H1 (cell line): Measurements from ENCODE around the gene CASKIN2. TPM values are rescaled to one million over a fixed set of nuclear protein-coding genes. Genes with fewer than 3 reads are reported as not detected.

ENCODE experiments used
- ASH2L ChIP-seq: fragments of 200-600, 300-600 bp; sonication (generic); IDR thresholded peaks from one replicate; pipeline ENCODE4 v1.7.1; 2017; ENCODE audit warnings: low read length
- ATF3 ChIP-seq: IDR thresholded peaks from 2 replicates; pipeline ENCODE4 v1.6.1; 2011; ENCODE audit warnings: low read depth, mild to moderate bottlenecking, low read length; ENCODE audit not compliant: insufficient read depth
- BCL11A ChIP-seq, 2 experiments: IDR thresholded peaks; one replicate each; pipeline ENCODE4 v1.6.1; 2011; ENCODE audit warnings: low read depth in 2 of 2, low read length in 2 of 2, mild to moderate bottlenecking in 2 of 2
- CHD7 ChIP-seq: fragments of 300-600 bp; sonication (generic); IDR thresholded peaks from 2 replicates; pipeline ENCODE4 v1.7.1; 2012; ENCODE audit warnings: low read length, moderate library complexity, mild to moderate bottlenecking, inconsistent platforms; ENCODE audit not compliant: insufficient replicate concordance
- RBBP5 ChIP-seq: IDR thresholded peaks from 2 replicates; pipeline ENCODE4 v1.7.1; 2012; ENCODE audit warnings: low read depth, mild to moderate bottlenecking, inconsistent platforms, low read length, moderate library complexity, borderline replicate concordance
- RFX5 ChIP-seq: IDR thresholded peaks from 2 replicates; pipeline ENCODE4 v1.6.1; 2011; ENCODE audit warnings: low read depth, low read length, improper control_type of control experiment, borderline replicate concordance
- SAP30 ChIP-seq: fragments of 300-600 bp; sonication (generic); IDR thresholded peaks from 2 replicates; pipeline ENCODE4 v1.7.1; 2012; ENCODE audit warnings: low read length, moderate library complexity, mild to moderate bottlenecking, inconsistent platforms; ENCODE audit not compliant: insufficient read depth, insufficient replicate concordance
- SIRT6 ChIP-seq: IDR thresholded peaks from one replicate; pipeline ENCODE4 v1.7.1; 2012; ENCODE audit warnings: low read length, inconsistent platforms
- TEAD4 ChIP-seq: IDR thresholded peaks from 2 replicates; pipeline ENCODE4 v1.6.1; 2012; ENCODE audit warnings: low read depth, low read length, inconsistent platforms, mixed read lengths
- polyA plus RNA-seq, 7 experiments: library from polyadenylated mRNA; depleted of rRNA in 3 of 7; stranded (reverse) in 5 of 7; unstranded in 2 of 7; fragments of >200 nt in 5 of 7; fragments of 200-250 nt in 2 of 7; gene quantifications; 1 replicate in 5 of 7; 2 replicates in 1 of 7; 4 replicates in 1 of 7; pipeline versions ENCODE4 v1.2.1 to v1.2.3, GENCODE V29; 2011 to 2013; ENCODE audit warnings: missing spikeins in 2 of 7, mixed read lengths in 2 of 7
- total RNA-seq: library from RNA; stranded (reverse); fragmentation: NEBNext Ultra II Directional; extraction: Animal tissue kit (Norgen Biotek cat#: 25700); gene quantifications from 2 replicates; pipeline ENCODE4 v1.2.1, GENCODE V29; 2021

Gene CASKIN2
- total and polyA plus RNA-seq, 2 of the 8 experiments (the other 6 are each of a cell fraction or from before 2014, with no cell fraction given) = 6.7 to 32.3 TPM

GRCh38 chr17:75524970-75525805, 9.9 kb upstream of the CASKIN2 start, which contains the start of gene LLGL2 (continued):
- TF ChIP-seq BCL11A (IDR thresholded peaks at IDR 0.05; ENCODE audit: low read depth in 2 of 2, low read length in 2 of 2) (no peak), ASH2L (peak; percentile 67), RFX5 (no peak), SIRT6 (no peak), RBBP5 (peak; percentile 56; the same call in 1 of the 2 replicates), TEAD4 (no peak), ATF3 (no peak), SAP30 (no peak), CHD7 (no peak)
